ENCODE data around the gene PRPF19. TPM values are rescaled to one million over a fixed set of nuclear protein-coding genes. Genes with fewer than 3 reads are reported as not detected.
A peak's percentile ranks its signal among the peaks of the same experiment; 100 is the strongest.

Gene PRPF19
- total and polyA plus RNA-seq, 2 of the 13 experiments (the other 11 are each of a cell fraction or from before 2014, with no cell fraction given): 27.4 to 91.1 TPM

- TF ChIP-seq GTF3A (CRISPR knock-in tag; conservative IDR thresholded peaks at IDR 0.05) (no peak), ZNF251 (CRISPR knock-in tag; IDR thresholded peaks at IDR 0.05) (no peak), ARNTL (CRISPR knock-in tag; IDR thresholded peaks at IDR 0.05) (no peak), STAG1 (CRISPR knock-in tag; IDR thresholded peaks at IDR 0.05) (peak; percentile 7; the same call in 1 of the 2 replicates), NAIF1 (CRISPR knock-in tag; IDR thresholded peaks at IDR 0.05; ENCODE audit: borderline replicate concordance) (no peak), MXD3 (CRISPR knock-in tag; IDR thresholded peaks at IDR 0.05) (no peak), TRAFD1 (CRISPR knock-in tag; IDR thresholded peaks at IDR 0.05; ENCODE audit: borderline replicate concordance) (no peak), PREB (CRISPR knock-in tag; IDR thresholded peaks at IDR 0.05) (no peak), ZNF775 (CRISPR knock-in tag; IDR thresholded peaks at IDR 0.05; ENCODE audit: borderline replicate concordance) (no peak), DNMT3B (CRISPR knock-in tag; conservative IDR thresholded peaks at IDR 0.05) (no peak), TCF12 (IDR thresholded peaks at IDR 0.05) (no peak), TCF12 (CRISPR knock-in tag; IDR thresholded peaks at IDR 0.05) (no peak), ZBTB7A (CRISPR knock-in tag; IDR thresholded peaks at IDR 0.05) (no peak), ZNF138 (CRISPR knock-in tag; IDR thresholded peaks at IDR 0.05; ENCODE audit: low read depth) (0 out of 2 replicates have a peak, but pooled peaks have one; percentile 42), CBFB (CRISPR knock-in tag; IDR thresholded peaks at IDR 0.05) (0 out of 2 replicates have a peak, but pooled peaks have one; percentile 46), BRF2 (CRISPR knock-in tag; IDR thresholded peaks at IDR 0.05) (0 out of 2 replicates have a peak, but pooled peaks have one; percentile 30), ZFYVE20 (CRISPR knock-in tag; IDR thresholded peaks at IDR 0.05; ENCODE audit: borderline replicate concordance, low read depth) (0 out of 2 replicates have a peak, but pooled peaks have one; percentile 21), ZNF576 (CRISPR knock-in tag; IDR thresholded peaks at IDR 0.05) (no peak), ZBTB4 (CRISPR knock-in tag; IDR thresholded peaks at IDR 0.05; ENCODE audit: borderline replicate concordance) (no peak), ZNF12 (CRISPR knock-in tag; IDR thresholded peaks at IDR 0.05) (no peak), SP5 (CRISPR knock-in tag; IDR thresholded peaks at IDR 0.05; ENCODE audit: borderline replicate concordance, low read depth) (0 out of 2 replicates have a peak, but pooled peaks have one; percentile 20), ZNF557 (CRISPR knock-in tag; IDR thresholded peaks at IDR 0.05) (0 out of 2 replicates have a peak, but pooled peaks have one; percentile 22)
Measured at GRCh38 chr11:60924110-60924905, 17.9 kb upstream of the PRPF19 start, which contains the start of gene TMEM132A (continued).

Measured in HepG2 (cell line).